Activated CD8-positive, alpha-beta memory T cell treated with anti-CD3 and anti-CD28 coated beads, Interleukin-2, amount 50 U/mL, for 1 hour (primary cell): ENCODE data around the gene MAPKAP1.

ENCODE experiments used
- DNase-seq: peaks from one replicate; pipeline ENCODE4 v3.0.0-alpha.2; 2020; ENCODE audit errors: extremely low read depth

The MAPKAP1 gene

GRCh38 chr9:125430161-125431011 lies 276.6 kb downstream of the MAPKAP1 start:
- no peak for DNase-seq

GRCh38 chr9:125429476-125430160 lies 277.4 kb downstream of the MAPKAP1 start:
- DNase-seq = no peak

- DNase-seq = no peak
These were observed 278.0 kb downstream of the MAPKAP1 start for GRCh38 chr9:125428902-125429467.

GRCh38 chr9:125428060-125428901 lies 278.7 kb downstream of the MAPKAP1 start:
- DNase-seq = no peak

- DNase-seq = no peak
These were observed 279.5 kb downstream of the MAPKAP1 start for GRCh38 chr9:125427556-125427955.

GRCh38 chr9:125426926-125427325 lies 280.1 kb downstream of the MAPKAP1 start:
- DNase-seq = no peak

GRCh38 chr9:125425901-125426515 lies 281.0 kb downstream of the MAPKAP1 start:
- DNase-seq = no peak

GRCh38 chr9:125425170-125425897 lies 281.7 kb downstream of the MAPKAP1 start:
- DNase-seq = no peak

- DNase-seq = no peak
These were observed 283.0 kb downstream of the MAPKAP1 start for GRCh38 chr9:125423964-125424363.

- no peak for DNase-seq
These were observed 284.2 kb downstream of the MAPKAP1 start for GRCh38 chr9:125422853-125423252.

- DNase-seq = no peak
These were observed 285.3 kb downstream of the MAPKAP1 start for GRCh38 chr9:125421591-125422181.

- no peak for DNase-seq
These were observed 285.8 kb downstream of the MAPKAP1 start for GRCh38 chr9:125421166-125421565.

- no peak for DNase-seq
These were observed 288.6 kb downstream of the MAPKAP1 start for GRCh38 chr9:125418404-125418803.

GRCh38 chr9:125416517-125416916 lies 290.5 kb downstream of the MAPKAP1 start:
- no peak for DNase-seq

GRCh38 chr9:125415583-125416460 lies 291.2 kb downstream of the MAPKAP1 start:
- no peak for DNase-seq

- no peak for DNase-seq
These were observed 293.4 kb downstream of the MAPKAP1 start for GRCh38 chr9:125413579-125413978.

- no peak for DNase-seq
These were observed 294.8 kb downstream of the MAPKAP1 start for GRCh38 chr9:125412166-125412565.

GRCh38 chr9:125411171-125411756 lies 295.7 kb downstream of the MAPKAP1 start:
- no peak for DNase-seq

- DNase-seq = no peak
These were observed 296.5 kb downstream of the MAPKAP1 start for GRCh38 chr9:125410522-125410894.
